ENCODE data around the gene SYNE2.

DNA sequence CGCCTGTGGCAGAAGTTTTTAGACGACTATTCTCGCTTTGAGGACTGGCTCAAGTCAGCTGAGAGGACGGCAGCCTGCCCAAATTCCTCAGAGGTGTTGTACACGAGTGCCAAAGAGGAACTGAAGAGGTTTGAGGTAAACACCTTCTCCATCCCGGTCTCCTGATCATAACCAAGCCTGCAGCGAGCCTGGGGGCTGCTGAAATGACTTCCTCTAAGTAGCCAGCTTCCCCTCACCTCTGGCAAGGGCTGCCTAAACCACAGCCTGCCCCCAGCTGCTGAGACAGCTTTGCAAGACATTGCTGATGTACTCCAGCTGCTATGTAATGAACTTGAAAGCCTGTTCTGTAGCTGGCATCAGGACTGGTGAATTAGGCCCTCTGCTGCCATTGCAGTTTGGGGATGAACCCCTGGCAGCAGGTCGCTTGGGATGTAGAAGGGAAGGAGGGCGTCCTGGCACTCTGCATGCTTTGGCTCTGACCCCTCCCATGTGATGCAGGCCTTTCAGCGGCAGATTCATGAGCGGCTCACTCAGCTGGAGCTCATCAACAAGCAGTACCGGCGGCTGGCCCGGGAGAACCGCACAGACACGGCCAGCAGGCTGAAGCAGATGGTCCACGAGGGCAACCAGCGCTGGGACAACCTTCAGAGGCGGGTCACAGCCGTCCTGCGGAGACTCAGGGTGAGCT is 356.8 kb downstream of the SYNE2 start:
- TF ChIP-seq EP300 (IDR thresholded peaks at IDR 0.05): no peak
- TF ChIP-seq, protein P1, sequence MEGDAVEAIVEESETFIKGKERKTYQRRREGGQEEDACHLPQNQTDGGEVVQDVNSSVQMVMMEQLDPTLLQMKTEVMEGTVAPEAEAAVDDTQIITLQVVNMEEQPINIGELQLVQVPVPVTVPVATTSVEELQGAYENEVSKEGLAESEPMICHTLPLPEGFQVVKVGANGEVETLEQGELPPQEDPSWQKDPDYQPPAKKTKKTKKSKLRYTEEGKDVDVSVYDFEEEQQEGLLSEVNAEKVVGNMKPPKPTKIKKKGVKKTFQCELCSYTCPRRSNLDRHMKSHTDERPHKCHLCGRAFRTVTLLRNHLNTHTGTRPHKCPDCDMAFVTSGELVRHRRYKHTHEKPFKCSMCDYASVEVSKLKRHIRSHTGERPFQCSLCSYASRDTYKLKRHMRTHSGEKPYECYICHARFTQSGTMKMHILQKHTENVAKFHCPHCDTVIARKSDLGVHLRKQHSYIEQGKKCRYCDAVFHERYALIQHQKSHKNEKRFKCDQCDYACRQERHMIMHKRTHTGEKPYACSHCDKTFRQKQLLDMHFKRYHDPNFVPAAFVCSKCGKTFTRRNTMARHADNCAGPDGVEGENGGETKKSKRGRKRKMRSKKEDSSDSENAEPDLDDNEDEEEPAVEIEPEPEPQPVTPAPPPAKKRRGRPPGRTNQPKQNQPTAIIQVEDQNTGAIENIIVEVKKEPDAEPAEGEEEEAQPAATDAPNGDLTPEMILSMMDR (IDR thresholded peaks at IDR 0.05): no peak
